ENCODE data around the gene MAGEA11. TPM values are rescaled to one million over a fixed set of nuclear protein-coding genes. Genes with fewer than 3 reads are reported as not detected.
"Not testable (repeated sequence)": the region's sequence is repeated elsewhere in the genome, so short reads cannot be mapped to it uniquely, and the experiment has no call there.

Gene MAGEA11
- total and polyA plus RNA-seq, 7 donors, result not detected

- no peaks in the 10 kb centered on the region for H3K27me3 ChIP-seq
- intact Hi-C loops (cut with DNase I), result no loop called here
- no peaks in the 10 kb centered on the region for H3K36me3 ChIP-seq
- TF ChIP-seq CTCF (IDR thresholded peaks at IDR 0.05), result no peak
- no peak for TF ChIP-seq POLR2A (IDR thresholded peaks at IDR 0.05)
- TF ChIP-seq EP300 (IDR thresholded peaks at IDR 0.05), result no peak
- TF ChIP-seq POLR2AphosphoS5 (IDR thresholded peaks at IDR 0.05), result no peak
- WGBS, 2 donors, result 94 to 95% methylated on average over 1 of the region's 1 CpG
- H3K4me1 ChIP-seq, result no peaks in the 10 kb centered on the region
- no peak for DNase-seq
- H3K27ac ChIP-seq, result no peak overlapping the region
- H3K4me3 ChIP-seq, result no peak overlapping the region
- no peaks in the 10 kb centered on the region for H3K9me3 ChIP-seq
Observed at GRCh38 chrX:149691794-149692193, 20.1 kb upstream of the MAGEA11 start.

- intact Hi-C loops (cut with DNase I); H3K27me3 ChIP-seq: not testable (repeated sequence)
Observed at GRCh38 chrX:149692686-149693272, 19.1 kb upstream of the MAGEA11 start.

GRCh38 chrX:149699761-149700160 is 12.1 kb upstream of the MAGEA11 start:
- no peak for TF ChIP-seq POLR2AphosphoS5 (IDR thresholded peaks at IDR 0.05)
- no peak for TF ChIP-seq CTCF (IDR thresholded peaks at IDR 0.05)
- no peak for TF ChIP-seq POLR2A (IDR thresholded peaks at IDR 0.05)
- TF ChIP-seq EP300 (IDR thresholded peaks at IDR 0.05), result no peak
- Histone ChIP-seq H3K27me3 (no peaks in the 10 kb centered on the region), H3K27ac (no peak overlapping the region), H3K9me3 (no peaks in the 10 kb centered on the region), H3K36me3 (no peaks in the 10 kb centered on the region), H3K4me3 (no peak overlapping the region), H3K4me1 (no peaks in the 10 kb centered on the region)
- 61 to 87% methylated on average over 2 of the region's 2 CpGs for WGBS, 2 donors
- intact Hi-C loops (cut with DNase I), result no loop called here
- DNase-seq, result no peak

More at GRCh38 chrX:149692686-149693272, 19.1 kb upstream of the MAGEA11 start:
- H3K9me3 ChIP-seq, H3K4me1 ChIP-seq, DNase-seq, H3K27ac ChIP-seq, H3K4me3 ChIP-seq, H3K36me3 ChIP-seq: not testable (repeated sequence)
- WGBS, 2 donors, result 84% methylated on average over 6 of the region's 6 CpGs

- 92 to 94% methylated on average over 5 of the region's 5 CpGs for WGBS, 2 donors
- intact Hi-C loops (cut with DNase I), result no loop called here
- no peak for DNase-seq
Observed at GRCh38 chrX:149704664-149705063, 7.2 kb upstream of the MAGEA11 start.

More at GRCh38 chrX:149704664-149705063, 7.2 kb upstream of the MAGEA11 start:
- no peaks in the 10 kb centered on the region for H3K27me3 ChIP-seq
- no peak overlapping the region for H3K27ac ChIP-seq
- H3K4me1 ChIP-seq, result no peaks in the 10 kb centered on the region
- no peaks in the 10 kb centered on the region for H3K36me3 ChIP-seq
- no peaks in the 10 kb centered on the region for H3K9me3 ChIP-seq
- H3K4me3 ChIP-seq, result no peak overlapping the region
- TF ChIP-seq EP300 (IDR thresholded peaks at IDR 0.05), result no peak
- TF ChIP-seq POLR2AphosphoS5 (IDR thresholded peaks at IDR 0.05), result no peak
- no peak for TF ChIP-seq CTCF (IDR thresholded peaks at IDR 0.05)
- TF ChIP-seq POLR2A (IDR thresholded peaks at IDR 0.05), result no peak
